Skeletal muscle tissue (tissue), 4 donors: ENCODE measurements around the gene KCNMA1. TPM values are rescaled to one million over a fixed set of nuclear protein-coding genes. Genes with fewer than 3 reads are reported as not detected.

Experiments
- H3K27ac ChIP-seq: one replicate; pipeline ENCODE4 v1.7.0; 2013; ENCODE audit warnings: mild to moderate bottlenecking, low read depth, low read length, inconsistent platforms
- H3K27me3 ChIP-seq, 3 donors: one replicate each; pipeline ENCODE4 v1.7.0; 2013; ENCODE audit warnings: low read length in 3 of 3; ENCODE audit not compliant: control insufficient read depth in 3 of 3, insufficient read depth in 3 of 3
- H3K36me3 ChIP-seq, 3 donors: one replicate each; pipeline ENCODE4 v1.7.0; 2013; ENCODE audit warnings: low read length in 3 of 3; ENCODE audit not compliant: control insufficient read depth in 3 of 3, insufficient read depth in 3 of 3
- H3K4me1 ChIP-seq, 3 donors: one replicate each; pipeline ENCODE4 v1.7.0; 2013; ENCODE audit warnings: low read length in 3 of 3, mild to moderate bottlenecking in 3 of 3; ENCODE audit not compliant: control insufficient read depth in 3 of 3, insufficient read depth in 3 of 3
- H3K4me3 ChIP-seq, 3 donors: one replicate each; pipeline ENCODE4 v1.7.0; 2013; ENCODE audit warnings: low read length in 3 of 3
- H3K9ac ChIP-seq, 3 donors: one replicate each; pipeline ENCODE4 v1.7.0; 2013; ENCODE audit warnings: low read length in 3 of 3, mild to moderate bottlenecking in 3 of 3, moderate library complexity in 2 of 3, low read depth in 1 of 3
- H3K9me3 ChIP-seq, 3 donors: one replicate each; pipeline ENCODE4 v1.7.0; 2013; ENCODE audit warnings: low read length in 3 of 3; ENCODE audit not compliant: control insufficient read depth in 3 of 3
- total RNA-seq: library from RNA; depleted of rRNA; stranded (reverse); fragments of >200 nt; gene quantifications from one replicate; pipeline ENCODE4 v1.2.3, GENCODE V29; 2014
- donor health status: Osteomylitis.

Gene KCNMA1
- total RNA-seq, 1 donor from 2014 or later = 18.8 TPM

- H3K4me1 ChIP-seq = no peaks in the 10 kb centered on the region
- H3K36me3 ChIP-seq = no peaks in the 10 kb centered on the region
- H3K9me3 ChIP-seq = no peaks in the 10 kb centered on the region
- H3K4me3 ChIP-seq = no peak overlapping the region
- H3K9ac ChIP-seq = no peak overlapping the region
- no peak overlapping the region for H3K27ac ChIP-seq
- H3K27me3 ChIP-seq = no peaks in the 10 kb centered on the region
Observed at GRCh38 chr10:77195101-77195500, 442.5 kb downstream of the KCNMA1 start.

- Histone ChIP-seq H3K27ac (no peak overlapping the region), H3K36me3 (no peaks in the 10 kb centered on the region), H3K4me1 (no peaks in the 10 kb centered on the region), H3K9me3 (no peaks in the 10 kb centered on the region), H3K27me3 (no peaks in the 10 kb centered on the region), H3K4me3 (no peak overlapping the region), H3K9ac (no peak overlapping the region)
Observed at GRCh38 chr10:77193001-77193400, 444.6 kb downstream of the KCNMA1 start.

- Histone ChIP-seq H3K27me3 (no peaks in the 10 kb centered on the region), H3K36me3 (no peaks in the 10 kb centered on the region), H3K9ac (no peak overlapping the region), H3K27ac (no peak overlapping the region), H3K9me3 (no peaks in the 10 kb centered on the region), H3K4me1 (no peaks in the 10 kb centered on the region), H3K4me3 (no peak overlapping the region)
Observed at GRCh38 chr10:77192402-77192801, 445.2 kb downstream of the KCNMA1 start.

GRCh38 chr10:77191324-77192049 is 446.1 kb downstream of the KCNMA1 start:
- H3K27me3 ChIP-seq = no peaks in the 10 kb centered on the region
- H3K4me3 ChIP-seq = no peak overlapping the region
- H3K27ac ChIP-seq = no peak overlapping the region
- H3K9ac ChIP-seq = no peak overlapping the region
- no peaks in the 10 kb centered on the region for H3K36me3 ChIP-seq
- no peaks in the 10 kb centered on the region for H3K4me1 ChIP-seq
- no peaks in the 10 kb centered on the region for H3K9me3 ChIP-seq

- Histone ChIP-seq H3K27me3 (no peaks in the 10 kb centered on the region), H3K4me1 (peaks cover 0 to 4% (median 0%) of the 10 kb centered on the region in 3 donors), H3K9ac (no peak overlapping the region), H3K4me3 (no peak overlapping the region), H3K9me3 (no peaks in the 10 kb centered on the region), H3K36me3 (no peaks in the 10 kb centered on the region), H3K27ac (no peak overlapping the region)
Observed at GRCh38 chr10:77190291-77190690, 447.3 kb downstream of the KCNMA1 start.

GRCh38 chr10:77189520-77189919 is 448.1 kb downstream of the KCNMA1 start:
- no peaks in the 10 kb centered on the region for H3K36me3 ChIP-seq
- H3K27me3 ChIP-seq = no peaks in the 10 kb centered on the region

GRCh38 chr10:77189075-77189474 is 448.5 kb downstream of the KCNMA1 start:
- Histone ChIP-seq H3K27me3 (no peaks in the 10 kb centered on the region), H3K9ac (no peak overlapping the region), H3K4me1 (peaks cover 0 to 4% (median 0%) of the 10 kb centered on the region in 3 donors), H3K27ac (no peak overlapping the region), H3K9me3 (no peaks in the 10 kb centered on the region), H3K4me3 (no peak overlapping the region), H3K36me3 (no peaks in the 10 kb centered on the region)

More at GRCh38 chr10:77189520-77189919, 448.1 kb downstream of the KCNMA1 start:
- Histone ChIP-seq H3K4me3 (no peak overlapping the region), H3K4me1 (peaks cover 0 to 4% (median 0%) of the 10 kb centered on the region in 3 donors), H3K27ac (no peak overlapping the region), H3K9me3 (no peaks in the 10 kb centered on the region), H3K9ac (no peak overlapping the region)

GRCh38 chr10:77188521-77188920 is 449.1 kb downstream of the KCNMA1 start:
- Histone ChIP-seq H3K27me3 (no peaks in the 10 kb centered on the region), H3K36me3 (no peaks in the 10 kb centered on the region), H3K27ac (no peak overlapping the region), H3K4me1 (peaks cover 0 to 4% (median 0%) of the 10 kb centered on the region in 3 donors), H3K9ac (no peak overlapping the region), H3K4me3 (no peak overlapping the region), H3K9me3 (no peaks in the 10 kb centered on the region)

- Histone ChIP-seq H3K9me3 (no peaks in the 10 kb centered on the region), H3K4me1 (peaks cover 4 to 8% (median 4%) of the 10 kb centered on the region in 3 donors), H3K9ac (no peak overlapping the region), H3K36me3 (no peaks in the 10 kb centered on the region), H3K27me3 (no peaks in the 10 kb centered on the region), H3K27ac (no peak overlapping the region), H3K4me3 (no peak overlapping the region)
Observed at GRCh38 chr10:77188000-77188395, 449.6 kb downstream of the KCNMA1 start.

- peaks cover 9 to 13% (median 9%) of the 10 kb centered on the region in 3 donors for H3K4me1 ChIP-seq
- no peak overlapping the region for H3K27ac ChIP-seq
- no peaks in the 10 kb centered on the region for H3K9me3 ChIP-seq
- H3K36me3 ChIP-seq = no peaks in the 10 kb centered on the region
- H3K27me3 ChIP-seq = no peaks in the 10 kb centered on the region
- H3K9ac ChIP-seq = no peak overlapping the region
- H3K4me3 ChIP-seq = no peak overlapping the region
Observed at GRCh38 chr10:77187376-77187999, 450.1 kb downstream of the KCNMA1 start.
